SH-SY5Y (cell line): Measurements from ENCODE around the gene PARP11.

ENCODE experiments used
- GATA2 ChIP-seq: IDR thresholded peaks from 2 replicates; pipeline ENCODE4 v1.6.1; 2011; ENCODE audit warnings: mild to moderate bottlenecking, low read depth, low read length
- GATA3 ChIP-seq: IDR thresholded peaks from 2 replicates; pipeline ENCODE4 v1.6.1; 2011; ENCODE audit warnings: low read depth, mild to moderate bottlenecking, low read length, moderate library complexity

- no peak for TF ChIP-seq GATA2
- TF ChIP-seq GATA3: no peak
These were observed 63.2 kb downstream of the PARP11 start for GRCh38 chr12:3810016-3810370.
